Measurements from ENCODE around the gene CNTLN. TPM values are rescaled to one million over a fixed set of nuclear protein-coding genes. Genes with fewer than 3 reads are reported as not detected.

Gene CNTLN
- total and polyA plus RNA-seq, 2 of the 8 experiments (the other 6 are each of a cell fraction or from before 2014, with no cell fraction given) = 4.8 to 10.8 TPM

DNA sequence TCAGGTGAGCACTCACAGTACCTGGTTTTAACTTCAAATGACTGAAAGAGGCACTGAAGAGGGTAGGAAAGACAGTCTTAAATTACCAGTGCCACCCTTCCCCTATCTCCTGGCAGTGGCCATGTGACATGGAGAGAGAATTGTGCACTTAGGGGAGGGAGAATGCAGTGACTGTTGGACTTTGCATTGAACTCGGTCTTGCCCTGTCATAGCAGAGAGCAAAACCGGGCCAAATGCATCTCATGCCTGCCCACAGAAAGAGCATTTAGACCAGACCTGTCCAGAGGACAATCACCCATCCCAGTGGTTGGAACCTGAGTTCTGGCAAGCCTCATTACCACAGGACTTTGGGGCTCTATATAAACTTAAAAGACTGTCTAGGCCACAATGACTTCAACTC lies 232.2 kb downstream of the CNTLN start:
- no peaks in the 10 kb centered on the region for H4K20me1 ChIP-seq (replicated peaks in 1 of 2; ENCODE audit: control insufficient read depth in 1 of 2, insufficient read depth in 2 of 2, low read length in 2 of 2)
- no peak overlapping the region for H3K4ac ChIP-seq (replicated peaks; ENCODE audit: insufficient read length, low read depth, low read length)
- no peaks in the 10 kb centered on the region for H3K23me2 ChIP-seq (ENCODE audit: low read depth, low read length)
- H3K27me3 ChIP-seq (replicated peaks in 1 of 4; ENCODE audit: control insufficient read depth in 3 of 4, extremely low read depth in 1 of 4, insufficient read depth in 3 of 4, low read length in 3 of 4) = no peaks in the 10 kb centered on the region
- no peak overlapping the region for H2AK5ac ChIP-seq (ENCODE audit: low read depth, low read length)
- no peak overlapping the region for H3K27ac ChIP-seq (ENCODE audit: low read depth, low read length)
- H3K9ac ChIP-seq (replicated peaks in 1 of 4; ENCODE audit: extremely low read depth in 1 of 4, low read depth in 3 of 4, low read length in 3 of 4) = no peak overlapping the region
- H2BK12ac ChIP-seq (ENCODE audit: low read depth, low read length) = no peak overlapping the region
- no peak overlapping the region for H2AFZ ChIP-seq (ENCODE audit: low read length)
- no peak overlapping the region; the same call in 1 of the 2 replicates for H2BK5ac ChIP-seq (ENCODE audit: low read depth, low read length)
- no peaks in the 10 kb centered on the region for H3K4me1 ChIP-seq (replicated peaks in 1 of 4; ENCODE audit: control insufficient read depth in 3 of 4, insufficient read depth in 4 of 4, low read length in 3 of 4)
- H2BK20ac ChIP-seq (ENCODE audit: low read length) = no peak overlapping the region
- H4K8ac ChIP-seq (ENCODE audit: extremely low read depth, insufficient read depth, low read length) = no peak overlapping the region
- ChIA-PET POLR2A (ENCODE audit: partially characterized antibody) (no interaction called here), CTCF (ENCODE audit: partially characterized antibody) (interaction anchor here (1.6 kb wide), 1 partner anchor 17 kb away, joined by 3 read pairs; no protein-coding TSS in a partner anchor)
- no peaks in the 10 kb centered on the region; a peak in 1 of 4 replicates for H3K9me3 ChIP-seq (ENCODE audit: insufficient read depth in 2 of 2, low read depth in 1 of 2, low read length in 1 of 2)
- H3K79me2 ChIP-seq (ENCODE audit: control insufficient read depth in 1 of 2, insufficient read depth in 2 of 2, low read length in 2 of 2) = no peaks in the 10 kb centered on the region
- no peak overlapping the region for H3K4me2 ChIP-seq (ENCODE audit: insufficient read depth in 1 of 2, low read depth in 2 of 2, low read length in 2 of 2)
- peaks cover 0 to 6% (median 0%) of the 10 kb centered on the region in 4 experiments; a peak in 2 of 8 replicates for H3K36me3 ChIP-seq (ENCODE audit: control insufficient read depth in 2 of 4, insufficient read depth in 4 of 4, low read length in 3 of 4)
- no peak overlapping the region for H3K4me3 ChIP-seq (ENCODE audit: extremely low read depth in 1 of 4, insufficient read depth in 2 of 4, low read depth in 3 of 4, low read length in 4 of 4)
- no peak overlapping the region for H3K18ac ChIP-seq (ENCODE audit: extremely low read depth, low read length)
- H4K5ac ChIP-seq (ENCODE audit: insufficient read length, low read depth, low read length) = no peak overlapping the region
- FAIRE-seq (no peak), DNase-seq (ENCODE audit: low read depth in 1 of 2, low spot score in 2 of 2) (no peak)
- H3K14ac ChIP-seq (ENCODE audit: insufficient read length) = no peak overlapping the region
- no peak overlapping the region for H3K56ac ChIP-seq (replicated peaks; ENCODE audit: insufficient read length, low read depth, low read length)
- H2BK120ac ChIP-seq (replicated peaks; ENCODE audit: low read depth, low read length) = no peak overlapping the region
- H2BK15ac ChIP-seq (ENCODE audit: low read length) = no peak overlapping the region
- H3K23ac ChIP-seq (ENCODE audit: insufficient read length) = no peak overlapping the region
- H4K91ac ChIP-seq (replicated peaks; ENCODE audit: insufficient read length, low read length) = no peak overlapping the region
- no peaks in the 10 kb centered on the region for H3K79me1 ChIP-seq (ENCODE audit: low read depth, low read length)
- 96% methylated on average over 2 of the region's 2 CpGs; no CpG with 5 or more reads in 1 of the 2 experiments for WGBS, 2 experiments (ENCODE audit: extremely low coverage in 1 of 2, insufficient coverage in 1 of 2, insufficient read length in 1 of 2, insufficient replicate concordance in 2 of 2, low coverage in 1 of 2, low lambda C conversion rate in 2 of 2, missing lambda C conversion rate in 1 of 2)
- TF ChIP-seq JUND (IDR thresholded peaks at IDR 0.05; ENCODE audit: low read length) (no peak), CBX5 (IDR thresholded peaks at IDR 0.05; ENCODE audit: low read depth, low read length) (no peak)
